IMR-90 (cell line): ENCODE results near the gene BCO2. TPM values are rescaled to one million over a fixed set of nuclear protein-coding genes. Genes with fewer than 3 reads are reported as not detected.

Experiments
- ATAC-seq: fragments of 200-7000 bp; cut with Tn5 transposase; 2 replicates; pipeline ENCODE4 v1.9.1; 2020; ENCODE audit warnings: low read depth, mild to moderate bottlenecking, moderate library complexity
- BruUV-seq: library from RNA; stranded (reverse); fragments of 400-500 nt; replicated peaks from 2 replicates; lab custom pipeline; 2021; lab: Mats Ljungman, UMichigan
- CTCF ChIA-PET: fragments of 300-600 bp; formaldehyde crosslinking; extraction: SDS; loops from one replicate; lab custom pipeline; 2021; ENCODE audit warnings: antibody characterized with exemption; lab: Yijun Ruan, JAX
- POLR2A ChIA-PET: fragments of 300-600 bp; sonication (Branson Sonifier 250); formaldehyde crosslinking; loops from one replicate; lab custom pipeline; 2022; ENCODE audit warnings: antibody characterized with exemption; ENCODE audit not compliant: unreplicated experiment; lab: Charles Lee
- DNase-seq: peaks from one replicate; pipeline ENCODE4 v3.0.0; 2013
- H2AFZ ChIP-seq: replicated peaks from 2 replicates; pipeline ENCODE3; 2013; ENCODE audit warnings: low read length, mild to moderate bottlenecking; ENCODE audit not compliant: poor library complexity
- H2AK5ac ChIP-seq: 2 replicates; pipeline ENCODE4 v1.6.1; 2013; ENCODE audit warnings: low read depth, low read length, inconsistent platforms
- H2AK9ac ChIP-seq: replicated peaks from 2 replicates; pipeline ENCODE3; 2013; ENCODE audit warnings: mild to moderate bottlenecking, low read depth, low read length, moderate library complexity; ENCODE audit not compliant: poor library complexity
- H2BK120ac ChIP-seq: 2 replicates; pipeline ENCODE4 v1.6.1; 2013; ENCODE audit warnings: low read depth, low read length, inconsistent platforms
- H2BK15ac ChIP-seq: 3 replicates; pipeline ENCODE4 v1.6.1; 2013; ENCODE audit warnings: low read depth, low read length, inconsistent platforms
- H2BK20ac ChIP-seq: 2 replicates; pipeline ENCODE4 v1.6.1; 2013; ENCODE audit warnings: low read depth, mild to moderate bottlenecking, inconsistent platforms, low read length, moderate library complexity
- H2BK5ac ChIP-seq: 2 replicates; pipeline ENCODE4 v1.6.1; 2013; ENCODE audit warnings: mild to moderate bottlenecking, low read depth, low read length, inconsistent platforms; ENCODE audit not compliant: poor library complexity, severe bottlenecking
- H3K14ac ChIP-seq: replicated peaks from 2 replicates; pipeline ENCODE4 v1.6.1; 2013; ENCODE audit warnings: low read depth, low read length, inconsistent platforms
- H3K18ac ChIP-seq: 2 replicates; pipeline ENCODE4 v1.6.1; 2013; ENCODE audit warnings: low read depth, low read length, control low read depth
- H3K23ac ChIP-seq: 2 replicates; pipeline ENCODE4 v1.6.1; 2013; ENCODE audit warnings: low read depth, low read length, inconsistent platforms
- H3K27ac ChIP-seq: 2 replicates; pipeline ENCODE4 v1.5.1; 2013; ENCODE audit warnings: mild to moderate bottlenecking, control low read depth, low read length; ENCODE audit not compliant: insufficient read depth
- H3K27me3 ChIP-seq: 2 replicates; pipeline ENCODE4 v1.6.1; 2013; ENCODE audit warnings: low read length; ENCODE audit not compliant: control insufficient read depth, insufficient read depth
- H3K36me3 ChIP-seq: 2 replicates; pipeline ENCODE4 v1.6.1; 2013; ENCODE audit warnings: low read length, mixed read lengths; ENCODE audit not compliant: control insufficient read depth, insufficient read depth
- H3K4ac ChIP-seq: 2 replicates; pipeline ENCODE4 v1.6.1; 2013; ENCODE audit warnings: low read depth, low read length, inconsistent platforms
- H3K4me1 ChIP-seq: 2 replicates; pipeline ENCODE4 v1.6.1; 2013; ENCODE audit warnings: low read length, mixed read lengths; ENCODE audit not compliant: control insufficient read depth, insufficient read depth
- H3K4me2 ChIP-seq: 2 replicates; pipeline ENCODE4 v1.6.1; 2013; ENCODE audit warnings: low read depth, mild to moderate bottlenecking, control low read depth, low read length, moderate library complexity
- H3K4me3 ChIP-seq: 2 replicates; pipeline ENCODE4 v1.5.1; 2013; ENCODE audit warnings: low read depth, mild to moderate bottlenecking, control low read depth, low read length, moderate library complexity; ENCODE audit not compliant: insufficient read depth
- H3K56ac ChIP-seq: 2 replicates; pipeline ENCODE4 v1.6.1; 2013; ENCODE audit warnings: low read length, inconsistent platforms; ENCODE audit not compliant: insufficient read depth; ENCODE audit errors: extremely low read depth
- H3K79me1 ChIP-seq, 2 experiments: 2 replicates each; pipeline ENCODE4 v1.6.1; 2013; ENCODE audit warnings: low read length in 2 of 2, inconsistent platforms in 1 of 2, low read depth in 1 of 2
- H3K9ac ChIP-seq: 2 replicates; pipeline ENCODE4 v1.6.1; 2013; ENCODE audit warnings: low read depth, low read length, control low read depth
- H3K9me1 ChIP-seq: 2 replicates; pipeline ENCODE4 v1.6.1; 2013; ENCODE audit warnings: low read length, inconsistent platforms; ENCODE audit not compliant: insufficient read depth
- H3K9me3 ChIP-seq: 2 replicates; pipeline ENCODE4 v1.6.1; 2013; ENCODE audit warnings: low read length; ENCODE audit not compliant: control insufficient read depth, insufficient read depth
- H4K20me1 ChIP-seq: 2 replicates; pipeline ENCODE4 v1.6.1; 2013; ENCODE audit warnings: low read length, inconsistent platforms; ENCODE audit not compliant: insufficient read depth
- H4K5ac ChIP-seq: 2 replicates; pipeline ENCODE4 v1.6.1; 2013; ENCODE audit warnings: mild to moderate bottlenecking, low read depth, low read length, control low read depth
- H4K8ac ChIP-seq, 2 experiments: 2 replicates each; pipeline ENCODE4 v1.6.1; 2013; ENCODE audit warnings: low read depth in 2 of 2, low read length in 2 of 2, control low read depth in 1 of 2, inconsistent platforms in 1 of 2
- H4K91ac ChIP-seq: 2 replicates; pipeline ENCODE4 v1.6.1; 2013; ENCODE audit warnings: low read depth, low read length, inconsistent platforms; ENCODE audit not compliant: insufficient read depth
- CHD1 ChIP-seq: IDR thresholded peaks from 2 replicates; pipeline ENCODE4 v1.6.1; 2012; ENCODE audit warnings: low read depth, low read length, improper control_type of control experiment
- FOS ChIP-seq: fragments of 150-350 bp; IDR thresholded peaks from 2 replicates; pipeline ENCODE4 v1.6.1; 2016; ENCODE audit warnings: low read depth, low read length
- RAD21 ChIP-seq: IDR thresholded peaks from 2 replicates; pipeline ENCODE4 v1.6.1; 2012; ENCODE audit warnings: low read length, improper control_type of control experiment
- RCOR1 ChIP-seq: IDR thresholded peaks from 2 replicates; pipeline ENCODE4 v1.6.1; 2012; ENCODE audit warnings: mild to moderate bottlenecking, low read length, improper control_type of control experiment; ENCODE audit not compliant: insufficient replicate concordance
- RFX5 ChIP-seq: IDR thresholded peaks from 2 replicates; pipeline ENCODE4 v1.8.0; 2012; ENCODE audit warnings: low read depth, mild to moderate bottlenecking, low read length, moderate library complexity
- WGBS, 2 experiments: methylation state at CpG; one replicate each; pipeline versions ENCODE4 v1.1.5 to v1.1.7; 2013; ENCODE audit warnings: missing lambda C conversion rate in 2 of 2; ENCODE audit not compliant: insufficient read length in 1 of 2; ENCODE audit errors: extremely low coverage in 2 of 2; 5-methylcytosine and 5-hydroxymethylcytosine counted together
- dilution Hi-C: fragments of 300-500 bp; cut with HindIII; formaldehyde crosslinking; loops from one replicate; pipeline ENCODE4 v1.14.3; 2018; ENCODE audit warnings: low sequenced_read_pairs; ENCODE audit not compliant: unreplicated experiment
- in situ Hi-C: fragments of 300-500 bp; cut with MboI; formaldehyde crosslinking; loops from 3 replicates; pipeline ENCODE4 v1.14.3; 2019; ENCODE audit warnings: low sequenced_read_pairs, inconsistent platforms, mixed read lengths
- intact Hi-C: fragments of 100-400 bp; cut with micrococcal nuclease; formaldehyde crosslinking; loops from 2 replicates; pipeline ENCODE4 v1.10.0; 2022
- polyA plus RNA-seq, 3 experiments: library from polyadenylated mRNA; depleted of rRNA; stranded (reverse); fragments of >200 nt; gene quantifications; 2 replicates each; pipeline ENCODE4 v1.2.3, GENCODE V29; 2012; ENCODE audit warnings: low replicate concordance in 1 of 3
- total RNA-seq: library from RNA; depleted of rRNA; stranded (reverse); fragments of >200 nt; gene quantifications from 2 replicates; pipeline ENCODE4 v1.2.3, GENCODE V29; 2012

The BCO2 gene
- total and polyA plus RNA-seq, 2 of the 4 experiments (the other 2 are of a cell fraction), result 0.18 to 0.68 TPM

DNA sequence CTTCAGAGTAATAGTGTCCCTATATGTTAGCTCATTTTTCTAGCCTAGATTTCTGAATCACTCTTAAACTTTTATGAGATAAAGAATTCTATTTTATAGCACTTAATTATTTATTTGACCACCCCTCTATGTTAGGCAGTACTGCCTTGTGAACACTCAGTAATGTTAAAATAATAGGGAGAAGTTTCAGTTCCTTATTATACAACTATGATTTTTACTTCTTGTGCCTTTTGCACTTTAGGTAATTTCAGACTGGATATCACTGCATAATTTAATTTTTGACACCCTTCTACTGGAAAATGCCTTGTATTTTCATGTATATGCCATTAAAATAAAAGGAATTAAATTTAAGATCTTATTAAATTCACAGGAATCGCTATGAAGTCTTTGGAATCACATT is 3.1 kb downstream of the BCO2 start:
- H2BK5ac ChIP-seq, result no peak overlapping the region
- POLR2A ChIA-PET, result no interaction called here
- H3K4ac ChIP-seq, result no peak overlapping the region
- H2AFZ ChIP-seq, result no peak overlapping the region
- no peak overlapping the region for H4K91ac ChIP-seq
- BruUV-seq, result no TSS peak
- ATAC-seq (no peak), DNase-seq (no peak)
- H2BK20ac ChIP-seq, result no peak overlapping the region
- no peak overlapping the region for H3K9ac ChIP-seq
- no peak overlapping the region for H3K23ac ChIP-seq
- H3K4me1 ChIP-seq, result peaks cover 2% of the 10 kb centered on the region; the same call in 1 of the 2 replicates
- no peak overlapping the region for H3K14ac ChIP-seq
- dilution Hi-C loops, result no loop called here
- H3K36me3 ChIP-seq, result no peaks in the 10 kb centered on the region
- intact Hi-C loops, result loop anchor here (5.0 kb wide), 1 partner anchor 34 kb away; no protein-coding TSS in a partner anchor
- no peaks in the 10 kb centered on the region for H3K9me1 ChIP-seq
- no peaks in the 10 kb centered on the region for H4K20me1 ChIP-seq
- H2AK5ac ChIP-seq, result no peak overlapping the region
- H3K9me3 ChIP-seq, result no peaks in the 10 kb centered on the region
- H4K8ac ChIP-seq, result no peak overlapping the region
- H3K4me2 ChIP-seq, result no peak overlapping the region
- no peak overlapping the region for H3K27ac ChIP-seq
- H3K4me3 ChIP-seq, result no peak overlapping the region
- TF ChIP-seq RAD21 (no peak), FOS (no peak), RFX5 (no peak), CHD1 (no peak), RCOR1 (no peak)
- peaks cover 3% of the 10 kb centered on the region; the same call in 1 of the 2 replicates for H3K27me3 ChIP-seq
- CTCF ChIA-PET, result no interaction called here
- no peak overlapping the region for H2BK15ac ChIP-seq
- WGBS, 2 experiments, result no CpG with 5 or more reads among the region's 1 CpG
- in situ Hi-C loops, result no loop called here
- H2BK120ac ChIP-seq, result no peak overlapping the region
- no peak overlapping the region for H2AK9ac ChIP-seq
- no peak overlapping the region for H3K56ac ChIP-seq
- H3K79me1 ChIP-seq, result no peaks in the 10 kb centered on the region
- no peak overlapping the region for H4K5ac ChIP-seq
- no peak overlapping the region for H3K18ac ChIP-seq
